ENCODE results near the gene SPDYC.

The SPDYC gene

DNA sequence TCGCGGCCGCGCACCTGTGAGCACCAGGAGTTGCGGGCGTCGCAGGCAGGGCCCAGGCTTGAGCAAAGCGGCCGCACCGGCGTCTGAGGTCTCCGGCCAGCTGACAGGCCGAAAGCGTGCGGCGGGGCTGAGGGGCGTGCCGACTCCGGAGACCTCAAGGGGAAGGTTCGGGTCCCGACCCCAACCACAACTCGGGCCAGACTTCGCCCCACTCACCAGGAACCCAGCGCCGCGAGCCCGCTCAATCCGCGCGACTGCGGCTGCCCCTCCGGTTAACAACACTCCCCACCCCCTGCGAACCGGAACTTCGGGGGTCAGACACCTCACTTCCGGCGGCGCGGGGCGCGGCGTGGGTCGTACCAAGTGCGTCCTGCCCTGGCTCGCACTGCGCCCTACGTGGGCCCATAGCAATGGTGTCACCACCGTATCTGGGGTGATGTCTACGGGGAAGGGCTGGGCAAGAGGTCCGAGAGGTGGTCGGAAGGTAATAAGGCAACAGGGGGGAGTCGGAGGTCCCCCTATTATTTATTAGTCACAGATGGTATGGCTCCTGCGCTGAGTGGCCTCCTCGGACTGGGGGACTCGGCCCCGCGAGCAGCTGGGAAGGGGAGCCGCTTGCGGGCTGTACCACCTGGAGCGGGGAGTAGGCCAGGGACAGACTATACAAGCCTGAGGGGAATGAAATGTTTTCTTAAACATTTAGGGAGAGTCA lies 35.6 kb upstream of the SPDYC start, which contains the start of gene SYVN1:
Gene SYVN1 (minus strand): TSS at position 280 of the 712 bp plus-strand sequence. CDS start 918 bp downstream, outside the sequence.
- TF ChIP-seq, protein P1, sequence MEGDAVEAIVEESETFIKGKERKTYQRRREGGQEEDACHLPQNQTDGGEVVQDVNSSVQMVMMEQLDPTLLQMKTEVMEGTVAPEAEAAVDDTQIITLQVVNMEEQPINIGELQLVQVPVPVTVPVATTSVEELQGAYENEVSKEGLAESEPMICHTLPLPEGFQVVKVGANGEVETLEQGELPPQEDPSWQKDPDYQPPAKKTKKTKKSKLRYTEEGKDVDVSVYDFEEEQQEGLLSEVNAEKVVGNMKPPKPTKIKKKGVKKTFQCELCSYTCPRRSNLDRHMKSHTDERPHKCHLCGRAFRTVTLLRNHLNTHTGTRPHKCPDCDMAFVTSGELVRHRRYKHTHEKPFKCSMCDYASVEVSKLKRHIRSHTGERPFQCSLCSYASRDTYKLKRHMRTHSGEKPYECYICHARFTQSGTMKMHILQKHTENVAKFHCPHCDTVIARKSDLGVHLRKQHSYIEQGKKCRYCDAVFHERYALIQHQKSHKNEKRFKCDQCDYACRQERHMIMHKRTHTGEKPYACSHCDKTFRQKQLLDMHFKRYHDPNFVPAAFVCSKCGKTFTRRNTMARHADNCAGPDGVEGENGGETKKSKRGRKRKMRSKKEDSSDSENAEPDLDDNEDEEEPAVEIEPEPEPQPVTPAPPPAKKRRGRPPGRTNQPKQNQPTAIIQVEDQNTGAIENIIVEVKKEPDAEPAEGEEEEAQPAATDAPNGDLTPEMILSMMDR (IDR thresholded peaks at IDR 0.05; ENCODE audit: low read depth, low read length), result no peak
- DNase-seq (ENCODE audit: low read depth in 2 of 2), result peak; percentile 88 to 91
- peak within 1 kb of the TSS; percentile 95 to 98 for H3K4me3 ChIP-seq (replicated peaks in 1 of 2; ENCODE audit: low read depth in 2 of 2, low read length in 2 of 2)

DNA sequence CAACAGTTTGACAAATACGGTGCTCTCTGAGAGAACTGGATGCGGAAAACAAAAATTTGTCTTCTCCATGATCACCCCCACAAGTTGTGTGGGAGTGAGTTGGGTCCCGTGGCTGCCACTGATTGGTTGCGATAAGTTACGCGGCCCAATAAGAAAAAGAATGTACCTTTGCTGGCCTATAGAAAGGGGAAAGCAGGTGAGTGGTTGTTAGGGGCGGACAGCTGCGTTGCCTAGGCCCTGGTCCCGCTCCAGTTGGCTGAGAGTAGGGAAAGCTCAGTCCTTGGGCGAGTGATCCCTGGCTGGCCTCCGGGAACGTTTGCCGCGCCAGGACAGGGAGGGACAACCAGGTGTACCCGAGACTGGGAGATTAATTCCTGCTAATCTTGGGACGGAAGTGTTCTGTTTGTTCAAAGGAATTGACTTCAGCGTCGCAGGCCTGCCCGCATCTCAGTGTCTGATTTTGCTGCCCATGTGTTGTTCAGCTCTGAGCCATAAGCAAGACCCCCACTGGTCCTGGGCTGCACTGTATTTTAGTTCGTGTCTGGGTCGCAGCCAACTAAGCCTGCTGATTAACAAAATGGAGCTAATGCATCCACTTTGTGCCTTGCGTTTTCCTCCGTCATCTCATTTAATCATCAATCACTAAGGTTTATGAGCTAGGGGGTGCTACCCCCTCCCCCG lies 34.9 kb upstream of the SPDYC start:
- H3K4me3 ChIP-seq (replicated peaks in 1 of 2; ENCODE audit: low read depth in 2 of 2, low read length in 2 of 2), result peak overlapping the region; percentile 95 to 98
- TF ChIP-seq, protein P1 (IDR thresholded peaks at IDR 0.05; ENCODE audit: low read depth, low read length), result no peak
- peak; percentile 97 for DNase-seq (ENCODE audit: low read depth in 2 of 2)

DNA sequence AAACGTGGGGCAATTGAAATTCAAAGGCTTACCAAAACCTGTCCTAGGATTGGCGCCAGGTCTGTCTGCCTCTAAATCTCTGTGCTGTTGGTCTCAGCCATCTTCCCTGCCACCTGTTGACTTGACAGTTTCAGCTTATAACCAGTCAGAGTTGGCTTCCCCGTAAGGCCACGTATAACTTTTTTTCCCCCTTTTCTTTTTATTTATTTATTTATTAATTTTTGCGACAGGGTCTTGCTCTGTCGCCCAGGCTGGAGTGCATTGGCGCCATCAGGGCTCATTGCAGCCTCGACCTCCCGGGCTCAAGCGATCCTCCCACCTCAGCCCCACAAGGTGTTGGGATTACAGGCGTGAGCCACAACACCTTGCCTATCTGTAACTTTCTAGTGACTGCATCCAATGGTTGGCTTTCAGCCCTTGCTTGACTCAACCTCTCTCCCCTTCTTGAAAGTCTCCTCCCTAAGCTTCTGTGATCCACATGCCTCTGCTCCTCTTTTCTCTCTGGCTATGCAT lies 34.3 kb upstream of the SPDYC start:
- TF ChIP-seq, protein P1 (IDR thresholded peaks at IDR 0.05; ENCODE audit: low read depth, low read length), result no peak
- peak overlapping the region; percentile 95 to 98 for H3K4me3 ChIP-seq (replicated peaks in 1 of 2; ENCODE audit: low read depth in 2 of 2, low read length in 2 of 2)
- DNase-seq (ENCODE audit: low read depth in 2 of 2), result no peak

DNA sequence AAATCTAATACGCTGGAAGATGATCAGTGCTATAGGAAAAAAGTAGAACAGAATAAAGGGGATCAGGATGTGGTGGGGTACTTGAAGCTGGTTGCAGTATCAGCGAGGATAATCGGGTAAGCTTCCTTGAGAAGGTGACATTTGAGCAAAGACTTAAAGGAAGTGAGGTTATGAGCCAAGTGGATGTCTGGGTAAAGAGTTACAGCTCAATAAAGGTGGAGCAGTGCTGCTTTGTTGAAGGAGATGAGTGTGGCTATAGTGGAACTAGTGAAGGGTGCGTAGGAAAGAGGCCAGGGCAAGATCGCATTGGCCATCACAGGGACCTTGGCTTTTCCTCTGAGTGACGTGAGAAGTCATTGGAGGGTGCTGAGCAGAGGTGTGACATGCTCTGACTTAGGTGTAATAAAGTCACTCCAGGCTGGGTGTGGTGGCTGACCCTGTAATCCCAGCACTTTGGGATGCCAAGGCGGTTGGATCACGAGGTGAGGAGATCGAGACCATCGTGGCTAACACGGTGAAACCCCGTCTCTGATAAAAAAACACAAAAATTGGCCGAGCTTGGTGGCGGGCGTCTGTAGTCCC lies 33.4 kb upstream of the SPDYC start:
- DNase-seq (ENCODE audit: low read depth in 2 of 2), result no peak
- H3K4me3 ChIP-seq (replicated peaks in 1 of 2; ENCODE audit: low read depth in 2 of 2, low read length in 2 of 2), result no peak overlapping the region
- TF ChIP-seq, protein P1 (IDR thresholded peaks at IDR 0.05; ENCODE audit: low read depth, low read length), result no peak

DNA sequence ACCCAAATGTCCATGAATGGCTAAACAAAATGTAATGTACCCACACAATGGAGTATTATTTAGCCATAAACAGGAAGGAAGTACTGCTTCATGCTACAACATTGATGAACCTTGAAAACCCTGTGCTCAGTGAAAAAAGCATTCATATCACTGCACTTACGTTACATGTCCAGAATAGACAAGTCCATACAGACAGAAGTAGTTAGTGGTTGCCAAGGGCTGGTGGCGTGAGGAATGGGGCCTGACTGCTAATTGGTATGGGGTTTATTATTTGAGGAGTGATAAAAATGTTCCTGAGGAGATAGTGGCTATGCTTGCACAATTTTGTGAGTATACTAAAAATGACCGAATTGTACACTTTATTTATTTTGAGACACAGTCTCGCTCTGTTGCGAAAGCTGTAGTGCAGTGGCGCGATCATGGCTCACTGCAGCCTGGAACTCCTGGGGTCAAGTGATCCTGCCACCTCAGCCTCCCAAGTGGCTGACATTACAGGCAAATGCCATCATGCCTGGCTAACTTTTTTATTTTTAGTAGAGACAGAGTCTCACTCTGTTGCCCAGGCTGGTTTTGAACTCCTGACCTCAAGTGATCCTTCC lies 28.0 kb upstream of the SPDYC start:
- TF ChIP-seq, protein P1 (IDR thresholded peaks at IDR 0.05; ENCODE audit: low read depth, low read length), result no peak
- no peak for DNase-seq (ENCODE audit: low read depth in 2 of 2)
- H3K4me3 ChIP-seq (replicated peaks in 1 of 2; ENCODE audit: low read depth in 2 of 2, low read length in 2 of 2), result no peak overlapping the region

DNA sequence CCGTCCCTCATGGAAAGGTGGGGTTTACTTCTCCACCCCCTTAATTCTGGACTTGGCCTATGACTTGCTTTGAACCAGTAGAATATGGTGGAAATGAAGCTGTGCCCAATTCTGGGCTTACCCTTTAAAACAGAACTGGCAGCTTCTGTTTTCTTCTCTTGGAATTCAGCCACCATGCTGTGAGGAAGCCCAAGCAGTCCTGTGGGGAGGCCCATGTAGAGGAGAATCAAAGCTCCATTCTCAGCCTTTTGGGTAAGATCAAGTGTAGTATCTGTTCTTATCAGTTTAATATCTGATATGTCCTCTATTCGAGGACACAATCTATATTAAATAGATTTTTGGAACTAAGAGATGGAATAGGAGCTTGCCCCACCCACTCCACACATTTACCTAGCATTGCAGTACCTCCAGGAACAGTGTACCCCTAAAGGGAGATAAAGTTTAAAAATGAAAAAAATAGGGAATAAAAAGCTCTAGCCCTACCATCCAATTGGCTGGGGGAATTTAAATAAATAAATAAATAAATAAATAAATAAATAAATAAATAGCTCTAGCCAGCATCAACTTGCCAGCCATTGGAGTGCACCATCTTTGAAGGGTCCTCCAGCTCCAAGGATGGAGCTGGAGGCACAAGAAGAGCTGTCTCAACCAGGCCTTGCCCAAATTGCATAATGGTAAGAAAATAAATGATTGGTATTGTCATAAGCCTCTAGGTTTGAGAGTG lies 22.5 kb upstream of the SPDYC start:
- DNase-seq (ENCODE audit: low read depth in 2 of 2), result no peak
- no peak overlapping the region for H3K4me3 ChIP-seq (replicated peaks in 1 of 2; ENCODE audit: low read depth in 2 of 2, low read length in 2 of 2)
- TF ChIP-seq, protein P1 (IDR thresholded peaks at IDR 0.05; ENCODE audit: low read depth, low read length), result no peak

Data from cardiac fibroblast (primary cell).